GM21576 (cell line): ENCODE results near the gene FRMD4A.
"Not testable (repeated sequence)": the region's sequence is repeated elsewhere in the genome, so short reads cannot be mapped to it uniquely, and the experiment has no call there.

Source experiments
- ATAC-seq: cut with Tn5 transposase; IDR thresholded peaks from one replicate; pipeline ENCODE4 v1.9.1; 2021; ENCODE audit warnings: mild to moderate bottlenecking, moderate library complexity; ENCODE audit not compliant: unreplicated experiment

Gene FRMD4A

GRCh38 chr10:14063531-14064285, 267.0 kb downstream of the FRMD4A start:
- no peak for ATAC-seq

- ATAC-seq, result no peak
Observed at GRCh38 chr10:14062528-14063260, 268.0 kb downstream of the FRMD4A start.

GRCh38 chr10:14060320-14061070, 270.2 kb downstream of the FRMD4A start:
- ATAC-seq, result no peak

GRCh38 chr10:14056610-14057332, 274.0 kb downstream of the FRMD4A start:
- no peak for ATAC-seq

GRCh38 chr10:14052931-14053330, 277.8 kb downstream of the FRMD4A start:
- ATAC-seq, result no peak

GRCh38 chr10:14050598-14050997, 280.1 kb downstream of the FRMD4A start:
- ATAC-seq, result no peak

- no peak for ATAC-seq
Observed at GRCh38 chr10:14048930-14049613, 281.7 kb downstream of the FRMD4A start.

GRCh38 chr10:14047431-14047830, 283.3 kb downstream of the FRMD4A start:
- no peak for ATAC-seq

GRCh38 chr10:14042051-14042450, 288.7 kb downstream of the FRMD4A start:
- ATAC-seq, result not testable (repeated sequence)

GRCh38 chr10:14040787-14041631, 289.7 kb downstream of the FRMD4A start:
- ATAC-seq, result no peak

- no peak for ATAC-seq
Observed at GRCh38 chr10:14039968-14040668, 290.6 kb downstream of the FRMD4A start.

- ATAC-seq, result no peak
Observed at GRCh38 chr10:14036233-14036632, 294.5 kb downstream of the FRMD4A start.

- no peak for ATAC-seq
Observed at GRCh38 chr10:14035506-14035905, 295.2 kb downstream of the FRMD4A start.

GRCh38 chr10:14032406-14032998, 298.2 kb downstream of the FRMD4A start:
- ATAC-seq, result no peak

- ATAC-seq, result no peak
Observed at GRCh38 chr10:14026325-14026724, 304.4 kb downstream of the FRMD4A start.

GRCh38 chr10:14025283-14026189, 305.2 kb downstream of the FRMD4A start:
- ATAC-seq, result no peak
